NCI-H2081 (cell line): Measurements from ENCODE around the gene PSMA7.

Experiments used
- DNase-seq, 2 experiments: peaks; one replicate each; lab custom pipeline; 2025; lab: John Stamatoyannopoulos, UW

PSMA7 gene

GRCh38 chr20:62136283-62137091 lies 6.7 kb downstream of the PSMA7 start:
- peak; percentile 34 to 54 for DNase-seq

GRCh38 chr20:62135573-62136266 lies 7.5 kb downstream of the PSMA7 start:
- no peak for DNase-seq

- no peak for DNase-seq
Observed at GRCh38 chr20:62134735-62135231, 8.4 kb downstream of the PSMA7 start.

GRCh38 chr20:62133864-62134263 lies 9.3 kb downstream of the PSMA7 start:
- DNase-seq = no peak

- no peak for DNase-seq
Observed at GRCh38 chr20:62133051-62133845, 9.9 kb downstream of the PSMA7 start.

- DNase-seq = no peak
Observed at GRCh38 chr20:62132421-62132820, 10.8 kb downstream of the PSMA7 start.

- DNase-seq = no peak
Observed at GRCh38 chr20:62131560-62132320, 11.5 kb downstream of the PSMA7 start.

- peak in 1 of 2 experiments; percentile 17 for DNase-seq
Observed at GRCh38 chr20:62129731-62130531, 13.3 kb downstream of the PSMA7 start.

- no peak for DNase-seq
Observed at GRCh38 chr20:62128502-62128901, 14.7 kb downstream of the PSMA7 start.

GRCh38 chr20:62127799-62128198 lies 15.4 kb downstream of the PSMA7 start:
- DNase-seq = no peak

- no peak for DNase-seq
Observed at GRCh38 chr20:62126141-62126540, 17.1 kb downstream of the PSMA7 start.

GRCh38 chr20:62123450-62124118 lies 19.6 kb downstream of the PSMA7 start:
- DNase-seq = no peak

- peak; percentile 70 to 78 for DNase-seq
Observed at GRCh38 chr20:62122654-62123449, 20.3 kb downstream of the PSMA7 start.

GRCh38 chr20:62121776-62122653 lies 21.2 kb downstream of the PSMA7 start, which contains the start of gene LSM14B:
TSS of gene LSM14B (plus strand) at chr20:62122475. CDS start at chr20:62122667, 192 bp downstream.
- peak; percentile 94 to 97 for DNase-seq

GRCh38 chr20:62120990-62121775 lies 22.0 kb downstream of the PSMA7 start:
- DNase-seq = no peak

GRCh38 chr20:62120365-62120762 lies 22.8 kb downstream of the PSMA7 start:
- DNase-seq = no peak

- no peak for DNase-seq
Observed at GRCh38 chr20:62119591-62120364, 23.4 kb downstream of the PSMA7 start.
